ENCODE measurements around the gene CCM2L. TPM values are rescaled to one million over a fixed set of nuclear protein-coding genes. Genes with fewer than 3 reads are reported as not detected.

CCM2L gene
- polyA plus RNA-seq, 1 donor (not counting 4 experiments of a cell fraction or from before 2014, with no cell fraction given) = not detected

DNA sequence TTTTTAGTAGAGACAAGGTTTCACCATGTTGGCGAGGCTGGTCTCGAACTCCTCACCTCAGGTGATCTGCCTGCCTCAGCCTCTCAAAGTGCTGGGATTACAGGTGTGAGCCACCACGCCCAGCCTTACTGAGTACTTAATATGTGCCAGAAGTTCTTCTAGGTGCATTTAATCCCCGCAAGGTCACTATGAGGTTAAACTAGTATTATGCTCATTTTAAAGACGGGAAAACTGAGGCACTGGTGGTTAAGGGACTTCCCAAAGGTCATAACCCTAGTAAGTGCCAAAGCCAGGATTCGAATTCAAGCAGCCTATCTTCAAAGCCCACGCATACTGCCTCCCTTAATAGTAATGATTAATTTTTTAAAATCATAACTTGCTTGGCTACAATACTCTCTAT lies 674 bp upstream of the CCM2L start:
- Histone ChIP-seq H2AFZ (ENCODE audit: control insufficient read depth, low read length) (no peak overlapping the region), H3K9me3 (ENCODE audit: control insufficient read depth, low read depth, low read length) (no peaks in the 10 kb centered on the region), H3K79me2 (ENCODE audit: control insufficient read depth, insufficient read depth, low read length) (no peaks in the 10 kb centered on the region), H4K20me1 (ENCODE audit: control insufficient read depth, extremely low read depth, insufficient read depth, low read length) (no peaks in the 10 kb centered on the region), H3K9ac (ENCODE audit: control insufficient read depth, extremely low read depth, insufficient read depth, low read length) (no peak overlapping the region), H3K4me1 (ENCODE audit: control insufficient read depth, extremely low read depth, insufficient read depth, low read length) (no peaks in the 10 kb centered on the region), H3K27me3 (ENCODE audit: control insufficient read depth, extremely low read depth, insufficient read depth, low read length) (peaks cover 5% of the 10 kb centered on the region), H3K4me3 (ENCODE audit: control insufficient read depth in 2 of 3, extremely low read depth in 1 of 3, insufficient read depth in 2 of 3, low read depth in 1 of 3, low read length in 3 of 3) (no peak overlapping the region), H3K27ac (ENCODE audit: control insufficient read depth, insufficient read depth, low read length) (no peak overlapping the region), H3K36me3 (ENCODE audit: control insufficient read depth in 2 of 2, extremely low read depth in 1 of 2, insufficient read depth in 2 of 2, low read length in 2 of 2) (no peaks in the 10 kb centered on the region), H3K4me2 (ENCODE audit: control insufficient read depth, extremely low read depth, insufficient read depth, low read depth, low read length) (no peak overlapping the region), H3K9me1 (ENCODE audit: control insufficient read depth, extremely low read depth, insufficient read depth, low read length) (no peaks in the 10 kb centered on the region)
- dilution Hi-C loops (cut with MboI; ENCODE audit: extremely low pct_ligation_motif_present, low sequenced_read_pairs) = no loop called here
- no peak for FAIRE-seq
- TF ChIP-seq, protein P1, sequence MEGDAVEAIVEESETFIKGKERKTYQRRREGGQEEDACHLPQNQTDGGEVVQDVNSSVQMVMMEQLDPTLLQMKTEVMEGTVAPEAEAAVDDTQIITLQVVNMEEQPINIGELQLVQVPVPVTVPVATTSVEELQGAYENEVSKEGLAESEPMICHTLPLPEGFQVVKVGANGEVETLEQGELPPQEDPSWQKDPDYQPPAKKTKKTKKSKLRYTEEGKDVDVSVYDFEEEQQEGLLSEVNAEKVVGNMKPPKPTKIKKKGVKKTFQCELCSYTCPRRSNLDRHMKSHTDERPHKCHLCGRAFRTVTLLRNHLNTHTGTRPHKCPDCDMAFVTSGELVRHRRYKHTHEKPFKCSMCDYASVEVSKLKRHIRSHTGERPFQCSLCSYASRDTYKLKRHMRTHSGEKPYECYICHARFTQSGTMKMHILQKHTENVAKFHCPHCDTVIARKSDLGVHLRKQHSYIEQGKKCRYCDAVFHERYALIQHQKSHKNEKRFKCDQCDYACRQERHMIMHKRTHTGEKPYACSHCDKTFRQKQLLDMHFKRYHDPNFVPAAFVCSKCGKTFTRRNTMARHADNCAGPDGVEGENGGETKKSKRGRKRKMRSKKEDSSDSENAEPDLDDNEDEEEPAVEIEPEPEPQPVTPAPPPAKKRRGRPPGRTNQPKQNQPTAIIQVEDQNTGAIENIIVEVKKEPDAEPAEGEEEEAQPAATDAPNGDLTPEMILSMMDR (optimal IDR thresholded peaks at IDR 0.05 in 1 of 3, IDR thresholded peaks at IDR 0.05 in 1 of 3, conservative IDR thresholded peaks at IDR 0.05 in 1 of 3; ENCODE audit: extremely low read depth in 1 of 3, insufficient read depth in 2 of 3, low read length in 3 of 3) = no peak
- no peak for TF ChIP-seq EZH2 (IDR thresholded peaks at IDR 0.05; ENCODE audit: low read length)
- DNase-seq (ENCODE audit: low read depth, low spot score) = no peak

DNA sequence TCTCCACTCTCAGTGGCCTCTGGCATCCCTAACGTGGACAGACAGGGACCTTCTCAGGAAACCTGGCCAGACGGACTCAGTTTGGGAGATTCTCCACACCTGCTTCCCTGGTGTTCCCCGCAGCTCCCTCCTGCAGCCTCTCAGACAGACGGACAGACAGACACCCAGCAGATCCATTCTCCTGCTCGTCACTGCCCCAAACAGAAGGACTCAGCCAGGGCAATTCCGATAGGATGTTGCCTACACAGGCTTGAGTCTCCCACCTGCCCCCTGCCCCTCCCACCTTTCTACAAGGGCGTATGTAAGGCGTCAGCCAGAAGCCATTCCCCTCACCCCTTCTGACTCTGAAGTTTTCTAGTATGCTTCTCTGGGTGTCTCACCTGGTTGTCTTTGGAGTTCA lies 428 bp downstream of the CCM2L start:
- Histone ChIP-seq H3K4me2 (ENCODE audit: control insufficient read depth, extremely low read depth, insufficient read depth, low read depth, low read length) (no peak overlapping the region), H4K20me1 (ENCODE audit: control insufficient read depth, extremely low read depth, insufficient read depth, low read length) (no peaks in the 10 kb centered on the region), H3K79me2 (ENCODE audit: control insufficient read depth, insufficient read depth, low read length) (no peaks in the 10 kb centered on the region), H2AFZ (ENCODE audit: control insufficient read depth, low read length) (no peak overlapping the region), H3K27ac (ENCODE audit: control insufficient read depth, insufficient read depth, low read length) (no peak overlapping the region), H3K9ac (ENCODE audit: control insufficient read depth, extremely low read depth, insufficient read depth, low read length) (no peak overlapping the region), H3K27me3 (ENCODE audit: control insufficient read depth, extremely low read depth, insufficient read depth, low read length) (peaks cover 11% of the 10 kb centered on the region), H3K4me1 (ENCODE audit: control insufficient read depth, extremely low read depth, insufficient read depth, low read length) (no peaks in the 10 kb centered on the region), H3K9me1 (ENCODE audit: control insufficient read depth, extremely low read depth, insufficient read depth, low read length) (no peaks in the 10 kb centered on the region), H3K9me3 (ENCODE audit: control insufficient read depth, low read depth, low read length) (no peaks in the 10 kb centered on the region), H3K4me3 (ENCODE audit: control insufficient read depth in 2 of 3, extremely low read depth in 1 of 3, insufficient read depth in 2 of 3, low read depth in 1 of 3, low read length in 3 of 3) (no peak overlapping the region), H3K36me3 (ENCODE audit: control insufficient read depth in 2 of 2, extremely low read depth in 1 of 2, insufficient read depth in 2 of 2, low read length in 2 of 2) (no peaks in the 10 kb centered on the region)
- FAIRE-seq (no peak), DNase-seq (ENCODE audit: low read depth, low spot score) (no peak)
- TF ChIP-seq EZH2 (IDR thresholded peaks at IDR 0.05; ENCODE audit: low read length) = no peak
- TF ChIP-seq, protein P1 (optimal IDR thresholded peaks at IDR 0.05 in 1 of 3, IDR thresholded peaks at IDR 0.05 in 1 of 3, conservative IDR thresholded peaks at IDR 0.05 in 1 of 3; ENCODE audit: extremely low read depth in 1 of 3, insufficient read depth in 2 of 3, low read length in 3 of 3) = no peak
- dilution Hi-C loops (cut with MboI; ENCODE audit: extremely low pct_ligation_motif_present, low sequenced_read_pairs) = no loop called here
